Measurements from ENCODE around the gene PRKCA. TPM values are rescaled to one million over a fixed set of nuclear protein-coding genes. Genes with fewer than 3 reads are reported as not detected.

Gene PRKCA
- total RNA-seq, 1 experiment from 2014 or later: 4.4 TPM

DNA sequence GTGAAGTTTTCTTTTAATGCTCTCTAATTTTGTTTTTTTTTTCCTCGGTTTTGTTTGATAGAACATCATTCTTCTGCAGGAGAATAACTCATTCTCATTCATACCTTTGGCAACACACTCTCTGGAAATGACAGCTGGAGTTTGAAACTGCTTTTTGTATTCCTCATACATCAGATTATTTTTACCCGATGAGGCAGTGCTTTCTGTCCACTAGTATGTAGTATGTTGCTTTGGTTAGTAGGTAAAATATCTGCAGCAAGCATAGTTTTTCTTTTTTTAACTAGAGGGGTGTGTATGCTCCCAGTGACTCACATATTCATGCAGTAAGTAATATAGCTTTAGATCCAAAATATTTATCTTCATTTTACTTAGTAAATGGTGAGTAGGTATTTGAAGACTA is 6.4 kb downstream of the PRKCA start:
- Histone ChIP-seq H3K27me3 (ENCODE audit: low read length) (no peaks in the 10 kb centered on the region), H3K9me2 (replicated peaks; ENCODE audit: insufficient read depth, low read length) (no peaks in the 10 kb centered on the region), H3K4me3 (ENCODE audit: low read length) (no peak overlapping the region), H3K4me2 (ENCODE audit: low read depth, low read length, poor library complexity, severe bottlenecking) (no peak overlapping the region), H3K27ac (ENCODE audit: low read length) (no peak overlapping the region), H4K20me1 (ENCODE audit: insufficient read depth, low read depth, low read length) (peaks cover 8% of the 10 kb centered on the region; the same call in 1 of the 2 replicates), H3K36me3 (ENCODE audit: insufficient read depth, low read length) (no peaks in the 10 kb centered on the region), H3K4me1 (ENCODE audit: low read length) (no peaks in the 10 kb centered on the region; the same call in none of the 2 replicates), H3K79me2 (ENCODE audit: low read length) (no peaks in the 10 kb centered on the region), H3K9me3 (ENCODE audit: low read length) (no peaks in the 10 kb centered on the region), H2AFZ (ENCODE audit: low read length) (no peak overlapping the region), H3K9ac (ENCODE audit: low read length) (no peak overlapping the region)
- no peak for DNase-seq

DNA sequence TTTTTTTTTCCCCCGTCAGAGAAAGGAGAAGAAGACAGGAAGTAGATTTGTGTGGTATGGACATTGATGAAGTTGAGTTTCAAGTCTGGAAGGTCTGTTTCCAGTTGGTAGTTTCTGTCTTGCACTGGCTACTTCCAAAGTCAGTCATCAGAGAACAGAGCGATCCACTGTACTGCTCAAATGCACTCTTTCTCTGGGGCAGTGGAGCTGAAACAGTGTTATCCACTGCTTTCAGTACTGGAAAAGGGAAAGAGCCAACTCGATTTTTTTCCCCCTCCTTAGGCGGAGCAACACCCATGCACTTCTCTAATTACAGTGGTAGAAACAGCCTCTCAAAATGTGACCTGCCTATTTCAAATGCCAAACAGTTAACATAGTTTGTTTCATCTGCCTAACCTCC is 7.4 kb downstream of the PRKCA start:
- no peak overlapping the region for H3K4me3 ChIP-seq (ENCODE audit: low read length)
- H4K20me1 ChIP-seq (ENCODE audit: insufficient read depth, low read depth, low read length): no peaks in the 10 kb centered on the region; the same call in 1 of the 2 replicates
- no peak overlapping the region for H3K4me2 ChIP-seq (ENCODE audit: low read depth, low read length, poor library complexity, severe bottlenecking)
- no peaks in the 10 kb centered on the region for H3K27me3 ChIP-seq (ENCODE audit: low read length)
- no peaks in the 10 kb centered on the region for H3K9me2 ChIP-seq (replicated peaks; ENCODE audit: insufficient read depth, low read length)
- no peak overlapping the region for H2AFZ ChIP-seq (ENCODE audit: low read length)
- no peaks in the 10 kb centered on the region for H3K9me3 ChIP-seq (ENCODE audit: low read length)
- H3K79me2 ChIP-seq (ENCODE audit: low read length): no peaks in the 10 kb centered on the region
- H3K27ac ChIP-seq (ENCODE audit: low read length): no peak overlapping the region
- H3K4me1 ChIP-seq (ENCODE audit: low read length): no peaks in the 10 kb centered on the region; the same call in none of the 2 replicates
- DNase-seq: no peak
- no peaks in the 10 kb centered on the region for H3K36me3 ChIP-seq (ENCODE audit: insufficient read depth, low read length)
- H3K9ac ChIP-seq (ENCODE audit: low read length): no peak overlapping the region

DNA sequence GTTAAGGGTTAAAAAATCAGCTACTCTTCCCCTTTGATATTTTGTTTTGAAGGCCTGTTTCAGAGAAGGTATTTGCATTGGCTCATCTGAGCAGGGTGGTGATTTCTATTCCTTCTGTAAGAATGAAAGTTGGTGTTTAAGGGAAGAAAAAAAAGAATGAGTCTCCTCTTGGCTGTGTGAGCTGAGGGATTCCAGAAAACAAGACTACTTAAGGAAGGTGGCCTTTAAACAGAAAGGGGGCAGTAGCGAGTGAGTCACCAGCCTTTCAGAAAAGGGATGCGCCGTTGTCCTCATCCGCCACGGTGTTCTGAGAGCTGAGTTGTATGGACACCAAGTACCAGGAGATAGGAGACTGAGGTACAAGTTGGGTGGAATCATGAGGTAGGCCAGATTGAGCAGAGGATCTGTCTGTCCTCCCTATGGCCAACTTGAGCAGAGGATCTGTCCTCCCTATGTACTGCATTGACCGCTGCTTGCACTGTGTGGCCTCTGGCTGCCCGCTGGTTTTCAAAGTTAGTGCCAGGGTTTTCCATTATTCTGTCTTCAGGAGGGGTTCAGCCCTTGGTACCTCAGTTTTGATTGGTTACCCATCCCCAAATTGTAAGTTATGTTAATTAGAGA is 8.2 kb downstream of the PRKCA start:
- Histone ChIP-seq H3K79me2 (ENCODE audit: low read length) (no peaks in the 10 kb centered on the region), H3K4me2 (ENCODE audit: low read depth, low read length, poor library complexity, severe bottlenecking) (no peak overlapping the region)
- DNase-seq: peak; percentile 50

DNA sequence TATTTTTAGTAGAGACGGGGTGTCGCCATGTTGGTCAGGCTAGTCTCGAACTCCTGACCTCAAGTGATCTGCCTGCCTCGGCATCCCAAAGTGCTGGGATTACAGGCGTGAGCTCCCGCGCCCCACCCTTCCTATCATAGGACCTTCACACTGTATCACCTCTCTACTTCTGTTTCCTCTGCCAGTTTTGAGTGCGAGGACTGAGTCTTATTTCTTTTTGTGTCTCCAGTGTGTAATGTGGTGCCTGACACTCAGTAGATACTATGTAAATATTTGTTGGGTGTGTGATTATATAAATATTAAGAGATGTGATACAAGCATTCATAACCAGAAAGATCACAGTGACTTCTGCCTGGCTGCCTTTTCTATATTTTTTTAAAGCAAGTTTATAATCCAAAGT is 10.5 kb downstream of the PRKCA start:
- Histone ChIP-seq H3K9me3 (ENCODE audit: low read length) (no peaks in the 10 kb centered on the region), H3K9me2 (replicated peaks; ENCODE audit: insufficient read depth, low read length) (no peaks in the 10 kb centered on the region), H3K36me3 (ENCODE audit: insufficient read depth, low read length) (no peaks in the 10 kb centered on the region), H3K4me1 (ENCODE audit: low read length) (no peaks in the 10 kb centered on the region; the same call in 1 of the 2 replicates), H3K27ac (ENCODE audit: low read length) (no peak overlapping the region), H3K27me3 (ENCODE audit: low read length) (no peaks in the 10 kb centered on the region), H3K9ac (ENCODE audit: low read length) (no peak overlapping the region), H2AFZ (ENCODE audit: low read length) (no peak overlapping the region), H3K4me2 (ENCODE audit: low read depth, low read length, poor library complexity, severe bottlenecking) (no peak overlapping the region), H3K79me2 (ENCODE audit: low read length) (no peaks in the 10 kb centered on the region), H4K20me1 (ENCODE audit: insufficient read depth, low read depth, low read length) (no peaks in the 10 kb centered on the region; the same call in 1 of the 2 replicates), H3K4me3 (ENCODE audit: low read length) (no peak overlapping the region)
- DNase-seq: no peak

More for the DNA sequence above, 8.2 kb downstream of the PRKCA start:
- H3K36me3 ChIP-seq (ENCODE audit: insufficient read depth, low read length): no peaks in the 10 kb centered on the region
- H3K27ac ChIP-seq (ENCODE audit: low read length): no peak overlapping the region
- no peak overlapping the region for H2AFZ ChIP-seq (ENCODE audit: low read length)
- H3K9ac ChIP-seq (ENCODE audit: low read length): no peak overlapping the region
- no peak overlapping the region for H3K4me3 ChIP-seq (ENCODE audit: low read length)
- H3K4me1 ChIP-seq (ENCODE audit: low read length): no peaks in the 10 kb centered on the region; the same call in none of the 2 replicates
- no peaks in the 10 kb centered on the region for H3K9me2 ChIP-seq (replicated peaks; ENCODE audit: insufficient read depth, low read length)
- no peaks in the 10 kb centered on the region for H3K9me3 ChIP-seq (ENCODE audit: low read length)
- H3K27me3 ChIP-seq (ENCODE audit: low read length): no peaks in the 10 kb centered on the region
- H4K20me1 ChIP-seq (ENCODE audit: insufficient read depth, low read depth, low read length): no peaks in the 10 kb centered on the region; the same call in 1 of the 2 replicates

DNA sequence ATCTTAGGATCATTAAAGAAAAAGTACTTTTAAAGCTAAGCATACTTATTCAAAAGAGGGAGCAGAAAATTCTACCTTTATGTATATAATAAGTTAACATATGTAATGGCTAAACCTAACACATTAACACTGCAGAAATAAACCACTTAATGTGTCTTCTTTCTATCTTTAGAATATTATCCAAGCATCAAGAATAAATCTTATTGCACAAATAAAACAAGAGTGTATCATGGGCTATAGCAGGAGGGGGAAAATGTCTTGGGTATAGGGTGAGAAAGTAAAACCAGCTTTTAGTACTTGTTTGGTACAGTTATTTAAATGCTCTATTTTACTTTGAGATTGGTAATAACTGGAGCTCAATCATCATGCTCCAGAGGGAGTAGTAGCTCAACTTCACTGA is 10.9 kb downstream of the PRKCA start:
- Histone ChIP-seq H3K9me2 (replicated peaks; ENCODE audit: insufficient read depth, low read length) (no peaks in the 10 kb centered on the region), H3K79me2 (ENCODE audit: low read length) (no peaks in the 10 kb centered on the region), H3K4me3 (ENCODE audit: low read length) (no peak overlapping the region), H3K27me3 (ENCODE audit: low read length) (no peaks in the 10 kb centered on the region), H3K9ac (ENCODE audit: low read length) (no peak overlapping the region), H3K27ac (ENCODE audit: low read length) (no peak overlapping the region), H2AFZ (ENCODE audit: low read length) (no peak overlapping the region), H4K20me1 (ENCODE audit: insufficient read depth, low read depth, low read length) (no peaks in the 10 kb centered on the region; the same call in 1 of the 2 replicates), H3K4me2 (ENCODE audit: low read depth, low read length, poor library complexity, severe bottlenecking) (no peak overlapping the region), H3K9me3 (ENCODE audit: low read length) (no peaks in the 10 kb centered on the region), H3K4me1 (ENCODE audit: low read length) (no peaks in the 10 kb centered on the region), H3K36me3 (ENCODE audit: insufficient read depth, low read length) (no peaks in the 10 kb centered on the region)
- no peak for DNase-seq

DNA sequence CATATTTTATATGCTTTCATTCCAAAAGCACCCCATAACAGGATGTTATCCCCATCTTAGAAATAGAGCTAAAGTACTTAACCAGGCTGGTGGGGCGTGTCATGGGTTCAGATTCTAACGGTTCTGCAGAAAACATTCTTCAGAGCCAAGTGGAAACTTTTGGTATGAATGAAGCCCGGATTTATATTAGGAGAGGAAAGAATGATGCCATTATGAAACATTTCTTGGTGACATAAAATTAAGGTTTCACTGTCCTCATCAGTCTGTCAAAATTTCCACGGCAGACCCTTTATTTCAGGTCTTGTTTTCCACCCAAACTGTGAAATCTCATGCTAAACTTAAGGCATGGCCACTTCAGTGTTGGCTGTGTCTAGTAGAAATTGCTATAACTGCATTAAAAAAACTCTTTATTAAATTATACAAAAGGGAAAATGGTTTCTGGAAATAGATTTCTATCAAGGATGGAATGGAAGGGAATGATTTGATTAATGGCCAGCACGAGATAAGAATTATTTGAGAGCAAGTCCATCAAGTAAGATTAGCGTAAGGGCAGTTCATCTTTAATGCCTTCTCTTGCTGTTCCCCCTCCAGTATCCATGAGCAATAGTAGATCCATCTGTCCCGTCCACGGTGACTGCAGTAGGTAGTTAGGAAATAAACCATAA is 11.7 kb downstream of the PRKCA start:
- Histone ChIP-seq H3K4me2 (ENCODE audit: low read depth, low read length, poor library complexity, severe bottlenecking) (no peak overlapping the region), H3K79me2 (ENCODE audit: low read length) (no peaks in the 10 kb centered on the region), H3K27ac (ENCODE audit: low read length) (no peak overlapping the region), H2AFZ (ENCODE audit: low read length) (no peak overlapping the region), H3K9ac (ENCODE audit: low read length) (no peak overlapping the region), H3K9me2 (replicated peaks; ENCODE audit: insufficient read depth, low read length) (no peaks in the 10 kb centered on the region), H3K36me3 (ENCODE audit: insufficient read depth, low read length) (no peaks in the 10 kb centered on the region), H4K20me1 (ENCODE audit: insufficient read depth, low read depth, low read length) (no peaks in the 10 kb centered on the region), H3K4me1 (ENCODE audit: low read length) (no peaks in the 10 kb centered on the region), H3K4me3 (ENCODE audit: low read length) (no peak overlapping the region), H3K9me3 (ENCODE audit: low read length) (no peaks in the 10 kb centered on the region), H3K27me3 (ENCODE audit: low read length) (no peaks in the 10 kb centered on the region)
- no peak for DNase-seq

DNA sequence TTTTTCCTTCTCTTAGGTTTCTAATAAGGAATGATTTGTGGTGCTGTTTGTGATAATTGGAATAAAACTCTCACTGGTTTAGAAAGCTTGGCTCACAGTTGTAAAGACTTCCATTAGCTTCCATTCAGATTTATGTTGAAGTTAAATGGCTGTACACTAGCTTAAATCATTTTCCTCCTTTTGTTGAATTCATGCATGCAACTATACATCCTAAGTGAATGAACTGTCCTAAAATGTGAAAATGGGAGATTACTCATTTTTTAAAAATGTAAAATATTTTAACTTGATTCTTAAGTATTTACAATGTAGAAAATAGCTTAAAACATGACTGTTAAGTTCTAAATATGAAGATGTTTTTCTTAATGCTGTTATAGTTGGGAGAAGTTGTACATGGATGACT is 15.2 kb downstream of the PRKCA start:
- Histone ChIP-seq H3K4me3 (ENCODE audit: low read length) (no peak overlapping the region), H3K9ac (ENCODE audit: low read length) (no peak overlapping the region), H3K9me2 (replicated peaks; ENCODE audit: insufficient read depth, low read length) (no peaks in the 10 kb centered on the region), H3K4me1 (ENCODE audit: low read length) (no peaks in the 10 kb centered on the region), H3K4me2 (ENCODE audit: low read depth, low read length, poor library complexity, severe bottlenecking) (no peak overlapping the region), H3K9me3 (ENCODE audit: low read length) (peaks cover 13% of the 10 kb centered on the region), H3K36me3 (ENCODE audit: insufficient read depth, low read length) (no peaks in the 10 kb centered on the region), H2AFZ (ENCODE audit: low read length) (no peak overlapping the region), H3K27me3 (ENCODE audit: low read length) (no peaks in the 10 kb centered on the region), H4K20me1 (ENCODE audit: insufficient read depth, low read depth, low read length) (no peaks in the 10 kb centered on the region), H3K79me2 (ENCODE audit: low read length) (no peaks in the 10 kb centered on the region), H3K27ac (ENCODE audit: low read length) (no peak overlapping the region)
- DNase-seq: no peak

GRCh38 chr17:66319226-66319625 is 16.8 kb downstream of the PRKCA start:
- Histone ChIP-seq H3K27me3 (ENCODE audit: low read length) (no peaks in the 10 kb centered on the region), H3K4me1 (ENCODE audit: low read length) (no peaks in the 10 kb centered on the region), H3K9ac (ENCODE audit: low read length) (no peak overlapping the region), H3K4me2 (ENCODE audit: low read depth, low read length, poor library complexity, severe bottlenecking) (no peak overlapping the region), H3K36me3 (ENCODE audit: insufficient read depth, low read length) (no peaks in the 10 kb centered on the region), H3K79me2 (ENCODE audit: low read length) (no peaks in the 10 kb centered on the region), H3K9me2 (replicated peaks; ENCODE audit: insufficient read depth, low read length) (no peaks in the 10 kb centered on the region), H4K20me1 (ENCODE audit: insufficient read depth, low read depth, low read length) (no peaks in the 10 kb centered on the region), H3K27ac (ENCODE audit: low read length) (no peak overlapping the region), H3K9me3 (ENCODE audit: low read length) (peaks cover 13% of the 10 kb centered on the region), H2AFZ (ENCODE audit: low read length) (no peak overlapping the region), H3K4me3 (ENCODE audit: low read length) (no peak overlapping the region)
- no peak for DNase-seq

Data from Karpas-422 (cell line).